Stimulated activated CD8-positive, alpha-beta memory T cell treated with anti-CD3 and anti-CD28 coated beads, Interleukin-4, amount 100 ng/mL, for 4 hours (primary cell): ENCODE measurements around the gene KLHL3.

ENCODE experiments used
- DNase-seq, 2 donors: peaks; one replicate each; pipeline ENCODE4 v3.0.0-alpha.2; 2020; ENCODE audit warnings: low read depth in 2 of 2, low spot score in 1 of 2

KLHL3 gene

DNA sequence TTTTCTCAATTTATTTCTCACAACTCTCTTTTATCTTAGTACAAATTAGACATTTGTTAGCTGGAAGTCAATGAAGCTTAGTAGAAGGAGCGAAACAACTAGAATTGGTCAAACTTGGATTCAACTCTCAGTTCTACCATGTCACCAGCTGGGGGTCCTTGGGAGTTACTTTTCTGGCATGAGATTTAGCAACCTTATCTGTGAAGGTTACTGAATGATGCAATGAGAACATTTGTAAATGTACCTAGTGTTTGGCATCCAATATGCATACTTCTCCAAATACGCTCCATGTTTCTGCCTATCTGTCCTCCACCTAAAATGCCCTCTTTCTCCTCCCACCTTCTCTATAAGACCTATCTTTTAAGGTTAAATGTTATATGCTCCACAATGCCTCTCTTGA is 12.0 kb upstream of the KLHL3 start:
- no peak for DNase-seq

DNA sequence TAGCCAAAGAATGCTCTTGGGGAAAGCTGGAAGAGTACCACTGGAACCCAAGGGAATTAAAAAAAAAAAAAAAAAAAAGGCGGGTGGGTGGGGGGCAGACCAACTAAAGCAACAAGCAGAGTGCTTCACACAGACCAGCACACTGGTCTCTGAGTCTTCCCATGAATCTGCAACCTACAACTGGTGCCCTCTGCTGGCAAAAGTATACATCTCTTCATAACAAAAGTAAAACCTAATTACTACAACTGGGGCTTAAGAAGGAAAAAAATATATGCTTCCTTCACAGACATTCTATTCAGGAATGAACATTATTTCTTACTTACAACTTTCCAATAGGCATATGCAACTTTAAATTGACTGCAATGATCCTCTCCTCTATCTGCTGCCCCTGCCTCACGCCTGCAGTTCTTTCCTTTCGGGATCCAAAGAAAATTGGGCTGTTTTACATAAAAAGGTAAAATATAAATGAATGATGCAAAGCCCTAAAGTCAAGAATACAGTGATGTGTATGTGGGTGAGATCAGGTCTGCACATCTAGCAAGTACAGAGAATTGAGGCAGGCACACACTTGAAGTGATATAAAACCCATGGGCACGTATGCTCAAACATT is 7.2 kb upstream of the KLHL3 start:
- DNase-seq: peak in 1 of 2 donors; percentile 18

DNA sequence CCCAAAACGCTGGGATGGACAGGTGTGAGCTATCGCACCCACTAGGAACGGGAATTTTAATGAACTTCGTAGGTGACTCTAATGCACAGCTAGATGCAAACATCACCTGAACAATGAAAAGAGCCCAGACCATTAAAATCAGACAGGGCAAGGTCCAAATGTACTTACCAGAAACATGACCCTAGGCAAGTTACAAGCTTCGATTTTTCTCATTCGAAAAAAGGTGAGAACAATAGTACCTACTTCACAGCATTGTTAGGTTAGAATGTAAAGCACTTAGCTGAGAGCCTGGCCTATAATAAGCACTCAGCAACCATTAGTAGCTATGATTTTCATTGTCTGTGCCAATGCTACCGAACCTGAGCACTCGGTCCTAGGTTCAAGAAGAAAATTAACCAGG is 5.8 kb upstream of the KLHL3 start:
- DNase-seq: no peak

DNA sequence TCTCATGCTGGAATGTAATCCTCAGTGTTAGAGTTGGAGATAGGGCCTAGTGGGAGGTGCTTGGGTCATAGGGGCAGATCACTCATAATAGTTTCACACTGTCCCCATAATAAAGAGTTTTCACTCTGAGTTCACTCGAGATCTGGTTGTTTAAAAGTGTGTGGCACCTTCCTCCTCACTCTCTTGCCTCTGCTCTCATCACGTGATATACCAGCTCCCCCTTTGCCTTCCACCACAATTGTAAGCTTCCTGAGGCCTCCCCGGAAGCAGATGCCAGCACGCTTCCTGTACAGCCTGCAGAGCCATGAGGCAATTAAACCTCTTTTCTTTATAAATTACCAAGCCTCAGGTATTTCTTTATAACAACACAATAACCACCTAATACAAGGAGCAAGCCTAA is 3.8 kb upstream of the KLHL3 start:
- DNase-seq: no peak

DNA sequence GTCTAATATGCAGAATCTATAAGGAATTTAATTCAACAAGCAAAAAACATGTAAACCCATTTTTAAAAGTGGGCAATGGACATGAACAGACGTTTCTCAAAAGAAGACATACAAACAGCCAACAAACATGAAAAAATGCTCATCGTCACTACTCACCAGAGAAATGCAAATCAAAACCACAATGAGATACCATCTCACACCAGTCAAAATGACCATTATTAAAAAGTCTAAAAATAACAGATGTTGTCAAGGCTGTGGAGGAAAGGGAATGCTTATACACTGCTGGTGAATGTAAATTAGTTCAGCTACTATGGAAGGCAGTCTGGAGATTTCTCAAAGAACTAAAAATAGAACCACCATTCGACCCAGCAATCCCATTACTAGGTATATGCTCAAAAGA is 3.1 kb upstream of the KLHL3 start:
- DNase-seq: no peak

DNA sequence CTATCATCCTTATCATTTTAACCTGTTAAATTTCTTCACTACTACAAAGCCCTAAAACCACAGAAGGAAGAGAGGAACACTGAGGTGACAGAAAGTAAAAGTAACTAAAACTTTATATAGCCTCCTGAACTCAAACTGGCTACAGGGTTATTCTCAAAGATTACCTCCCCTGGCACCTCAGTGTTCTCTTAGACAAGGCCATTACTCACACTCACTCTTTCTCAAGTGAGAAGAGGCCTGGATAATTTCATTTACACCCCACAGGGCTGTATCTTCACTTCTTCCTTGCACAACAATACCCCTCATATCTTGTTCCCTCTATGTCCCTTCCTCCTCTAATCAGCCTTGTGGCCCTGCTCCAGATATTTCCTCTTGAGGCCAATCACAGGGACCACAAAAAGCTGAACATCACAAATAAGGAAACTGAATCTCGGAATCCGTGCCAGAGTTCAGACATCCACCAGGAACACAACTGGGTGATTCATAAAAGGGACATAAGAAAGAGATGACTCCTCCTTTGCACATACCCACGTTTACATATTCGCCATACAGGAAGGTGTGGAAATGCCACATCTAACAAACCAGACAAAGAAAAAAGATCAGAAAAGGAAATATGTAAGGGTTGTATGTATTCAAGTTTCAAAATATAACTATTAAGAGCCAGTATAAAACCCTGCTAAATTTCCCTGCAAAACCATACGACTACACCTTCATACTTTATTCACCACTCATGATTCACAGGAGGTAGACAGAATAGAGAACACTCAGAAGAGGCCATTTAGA is 1.7 kb upstream of the KLHL3 start:
- no peak for DNase-seq

DNA sequence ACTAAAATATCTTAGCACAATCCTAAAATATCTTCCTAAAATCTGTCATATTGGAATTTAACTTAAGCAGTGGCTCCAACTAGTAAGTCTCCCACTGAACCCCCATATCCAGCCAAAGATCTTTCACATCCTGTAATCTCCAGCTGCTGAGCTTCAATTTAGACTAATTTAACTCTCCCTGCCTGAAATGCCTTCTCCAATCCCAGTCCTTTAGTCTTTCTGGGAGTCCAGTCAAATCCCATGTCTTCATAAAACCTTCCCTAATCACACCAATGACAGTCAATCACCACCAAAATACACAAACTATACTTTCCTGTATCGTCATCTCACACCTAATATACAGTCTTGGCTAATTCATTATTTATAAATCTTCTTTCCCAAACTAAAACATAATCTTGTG is 607 bp upstream of the KLHL3 start:
- no peak for DNase-seq

DNA sequence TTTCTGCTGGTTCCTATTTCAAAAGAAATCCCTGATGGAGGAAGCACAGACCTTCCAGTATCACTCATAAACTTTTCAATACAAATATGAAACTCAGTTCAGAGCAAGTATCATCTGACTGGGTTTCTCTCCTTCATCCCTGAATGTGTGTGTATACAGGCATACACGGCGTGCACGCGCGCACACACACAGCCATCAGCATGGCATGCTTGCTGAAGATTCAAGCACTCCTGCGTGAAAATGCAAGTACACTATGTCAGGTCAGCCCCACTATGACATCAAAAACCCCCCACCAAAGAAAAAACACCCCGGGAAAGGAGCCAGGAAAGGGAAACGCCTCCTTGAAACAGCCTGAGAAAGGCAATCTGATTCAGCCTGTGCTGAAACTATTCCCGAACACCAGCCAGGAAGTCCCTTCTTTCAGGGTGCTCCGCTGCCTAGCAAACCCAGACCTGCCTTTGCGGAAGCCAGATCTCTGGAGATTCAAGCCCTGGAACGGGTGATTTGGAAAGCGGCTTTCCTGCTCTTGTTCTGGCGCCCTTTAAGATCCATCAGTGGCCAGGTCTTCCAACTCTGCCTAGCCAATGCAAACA is 831 bp downstream of the KLHL3 start:
- DNase-seq: no peak

DNA sequence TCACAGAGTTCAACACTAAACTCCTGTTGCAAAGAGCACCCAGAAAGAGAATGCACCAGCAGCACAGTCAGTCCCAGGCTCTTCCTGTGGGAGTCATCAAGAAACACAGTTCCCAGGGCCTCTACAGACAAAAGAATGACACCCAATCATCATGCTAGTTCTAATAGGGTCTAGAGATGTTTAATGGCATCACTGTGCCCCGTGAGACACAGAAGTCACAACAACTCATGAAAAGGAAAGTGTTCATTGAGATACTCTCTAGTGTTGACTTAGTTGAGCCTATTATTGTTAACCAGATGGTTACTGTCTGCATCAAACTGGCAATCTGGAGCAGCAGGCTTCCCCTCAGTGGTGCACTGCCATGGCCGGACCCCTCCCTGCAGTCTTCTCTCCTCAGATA is 1.6 kb downstream of the KLHL3 start:
- DNase-seq: no peak

DNA sequence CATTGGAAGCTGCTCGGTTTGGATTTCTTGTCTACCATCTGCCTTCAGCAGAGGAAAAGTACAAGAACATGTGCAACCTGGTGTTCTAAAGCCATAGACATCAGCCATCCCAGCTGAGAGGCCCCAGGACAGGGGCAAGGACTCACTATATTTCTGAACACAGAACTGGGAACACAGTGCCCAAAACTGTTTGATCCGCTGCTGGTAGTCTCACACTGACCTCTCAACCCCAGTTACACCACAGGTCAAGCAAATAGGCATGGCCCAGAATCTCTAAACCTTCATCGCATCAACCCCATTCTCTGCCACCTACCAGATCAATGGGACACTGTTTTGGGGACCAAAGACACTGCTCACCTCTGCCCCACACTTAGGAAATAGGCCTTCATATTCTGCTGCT is 2.0 kb downstream of the KLHL3 start:
- no peak for DNase-seq

DNA sequence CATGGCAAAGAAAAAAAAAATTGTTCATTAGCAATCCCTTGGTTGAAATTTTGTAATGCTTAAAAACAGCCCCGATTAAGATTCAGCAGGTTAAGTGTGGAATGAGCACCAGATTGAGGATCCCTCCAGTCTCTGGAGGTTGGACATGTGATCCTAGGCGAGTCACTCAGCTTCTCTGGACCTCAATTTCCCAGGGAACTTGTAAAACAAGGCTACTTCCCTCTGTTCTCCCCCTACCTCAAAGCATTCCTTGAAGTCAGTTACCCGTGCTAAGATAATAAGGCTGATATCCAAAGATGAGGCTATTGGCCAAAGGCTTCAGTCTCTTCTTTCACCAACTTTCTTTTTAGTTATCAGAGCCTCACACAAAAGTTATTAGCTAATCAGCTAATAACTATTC is 2.9 kb downstream of the KLHL3 start:
- DNase-seq: no peak

DNA sequence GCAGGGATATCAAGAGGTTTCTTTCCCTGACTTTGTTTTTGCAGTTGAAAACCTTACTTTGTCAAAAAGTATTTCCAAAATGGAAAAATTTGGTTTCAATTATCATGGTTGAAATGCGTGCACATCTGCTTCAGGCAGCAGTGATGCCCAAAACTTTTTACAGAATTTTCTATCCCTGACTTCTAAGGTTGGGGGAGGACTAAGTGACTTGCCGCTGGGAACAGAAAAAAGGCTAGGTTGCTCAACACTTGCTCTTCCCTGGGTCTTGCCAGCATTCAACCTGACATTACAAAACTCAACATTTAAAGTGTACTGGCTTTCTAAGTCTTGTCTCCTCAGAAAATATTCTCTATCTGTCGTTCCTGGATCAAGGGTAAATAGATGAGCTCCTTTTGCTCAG is 4.7 kb downstream of the KLHL3 start:
- no peak for DNase-seq

DNA sequence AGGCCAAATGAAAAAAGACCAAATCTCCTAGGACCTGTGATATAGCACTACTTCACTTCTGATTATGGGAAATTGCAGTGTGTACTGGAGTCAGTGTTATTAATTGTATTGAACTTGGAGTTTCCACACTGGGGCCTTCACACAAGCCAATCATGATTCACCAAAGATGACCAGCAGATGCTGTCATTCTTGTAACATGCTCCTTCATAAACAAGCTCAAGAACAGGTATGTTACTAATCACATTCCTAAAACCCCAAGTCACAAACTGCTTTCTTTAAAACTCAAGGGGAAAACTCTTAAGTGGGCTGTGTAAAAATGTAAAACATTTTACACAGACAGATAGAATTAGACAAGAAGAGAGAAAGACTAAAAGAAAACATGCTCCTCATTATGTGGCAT is 5.6 kb downstream of the KLHL3 start:
- DNase-seq: no peak

DNA sequence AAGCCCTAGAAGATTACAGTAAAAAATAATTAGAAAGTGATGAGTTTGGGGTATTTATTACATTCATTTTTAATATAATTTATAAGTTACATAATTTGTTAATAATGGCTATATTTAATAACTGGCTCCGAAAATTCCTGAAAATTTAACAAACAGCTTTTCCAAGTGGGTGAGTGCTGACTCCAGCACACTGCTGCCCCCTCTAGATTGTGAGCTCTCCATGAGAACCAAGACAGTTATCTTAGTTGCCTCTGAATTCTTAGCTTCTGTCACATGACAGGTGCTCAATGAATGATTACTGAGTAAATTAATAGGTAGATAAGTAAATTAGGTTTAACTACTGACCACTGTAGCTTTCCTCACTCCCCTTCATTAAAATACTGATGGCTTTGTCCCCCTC is 7.8 kb downstream of the KLHL3 start:
- no peak for DNase-seq

DNA sequence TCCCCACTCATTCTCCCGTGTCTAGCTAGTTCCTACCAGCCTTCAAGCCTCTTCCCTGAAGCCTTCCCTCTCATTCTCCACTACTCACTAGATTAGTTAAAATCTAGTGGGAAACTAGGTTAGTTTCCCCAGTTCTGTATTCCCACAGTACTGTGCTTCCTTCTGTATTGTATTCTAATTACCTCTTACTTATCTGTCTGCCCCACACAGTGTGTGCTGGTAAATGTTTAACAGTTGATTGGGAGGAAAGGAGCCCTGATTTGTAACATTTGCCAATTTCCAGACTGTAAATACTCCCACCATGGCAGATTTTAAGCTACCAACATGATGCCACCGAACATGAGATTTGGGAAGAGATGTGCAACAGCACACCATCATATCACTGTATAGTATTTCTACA is 8.3 kb downstream of the KLHL3 start:
- DNase-seq: no peak

DNA sequence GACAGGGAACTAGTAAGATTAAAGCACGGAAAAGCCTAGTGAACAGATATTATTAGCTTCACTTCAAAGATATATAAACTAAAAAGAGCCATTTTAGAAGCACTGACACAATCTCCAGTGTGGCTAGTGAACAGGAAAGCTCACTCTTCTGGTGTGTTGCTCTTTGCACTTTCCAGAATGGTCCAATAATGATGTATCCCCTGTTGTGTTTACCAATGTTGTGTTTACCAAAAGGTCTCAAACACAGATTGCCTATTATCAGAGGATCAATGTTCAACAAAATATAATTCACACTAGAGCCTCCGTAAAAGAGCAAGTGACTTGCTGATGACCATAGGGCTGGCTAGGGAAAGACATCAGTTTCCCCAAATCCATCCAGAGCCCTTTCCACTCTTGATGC is 11.6 kb downstream of the KLHL3 start:
- DNase-seq: no peak

DNA sequence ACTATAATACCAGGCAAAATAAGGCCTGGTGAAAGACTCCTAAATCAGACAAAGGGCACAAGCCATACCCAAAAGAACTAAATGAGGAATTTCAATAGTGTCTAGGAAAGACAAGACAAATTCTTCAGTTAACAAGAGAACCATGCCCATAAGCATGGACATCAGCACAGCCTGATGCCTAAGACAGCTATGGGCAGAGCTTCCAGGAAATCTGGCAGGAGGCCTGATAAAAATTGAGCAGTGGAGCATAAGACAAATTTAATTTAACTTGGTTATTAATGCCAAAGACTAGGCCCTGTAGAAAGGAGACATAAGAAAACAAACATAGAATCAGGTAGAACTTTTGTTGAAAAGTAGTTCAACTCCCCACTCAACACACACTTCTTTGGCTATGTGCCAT is 17.3 kb downstream of the KLHL3 start:
- DNase-seq: no peak

DNA sequence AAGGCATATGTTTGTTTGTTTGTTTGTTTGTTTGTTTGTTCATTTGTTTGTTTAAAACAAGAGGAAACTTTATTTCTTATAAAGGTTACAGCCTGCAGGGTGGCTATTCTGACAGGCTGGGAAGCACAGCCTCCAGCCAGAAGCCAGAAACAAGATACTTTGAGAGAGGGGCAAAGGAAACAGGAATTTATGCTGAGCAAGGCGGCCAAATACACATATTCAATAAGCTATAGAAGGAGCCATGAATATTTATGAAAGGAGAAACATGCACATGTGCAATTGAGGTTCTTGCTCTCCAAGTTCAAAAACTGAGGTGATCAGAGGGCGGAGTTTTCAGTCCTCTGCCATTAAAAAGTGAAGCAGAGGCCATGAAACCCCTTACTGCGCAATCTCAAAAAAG is 19.6 kb downstream of the KLHL3 start:
- DNase-seq: no peak

DNA sequence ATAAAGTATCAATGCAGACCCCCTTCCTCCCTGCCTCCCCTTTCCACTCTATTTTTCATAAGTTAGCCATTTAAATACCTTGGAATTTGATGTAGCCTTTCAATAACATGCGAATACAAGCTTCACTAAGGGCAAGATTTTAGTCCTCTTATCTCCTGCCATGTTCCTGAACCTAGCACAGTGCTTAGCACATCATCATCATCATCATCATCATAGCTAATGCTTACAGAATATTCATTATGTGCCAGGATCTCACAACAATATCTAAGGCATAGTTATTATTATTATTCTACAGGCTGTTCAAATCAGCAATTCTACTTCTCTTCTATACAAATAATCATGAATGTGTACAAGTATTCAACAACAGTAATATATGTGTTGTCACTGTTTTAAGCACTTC is 20.4 kb downstream of the KLHL3 start:
- no peak for DNase-seq

DNA sequence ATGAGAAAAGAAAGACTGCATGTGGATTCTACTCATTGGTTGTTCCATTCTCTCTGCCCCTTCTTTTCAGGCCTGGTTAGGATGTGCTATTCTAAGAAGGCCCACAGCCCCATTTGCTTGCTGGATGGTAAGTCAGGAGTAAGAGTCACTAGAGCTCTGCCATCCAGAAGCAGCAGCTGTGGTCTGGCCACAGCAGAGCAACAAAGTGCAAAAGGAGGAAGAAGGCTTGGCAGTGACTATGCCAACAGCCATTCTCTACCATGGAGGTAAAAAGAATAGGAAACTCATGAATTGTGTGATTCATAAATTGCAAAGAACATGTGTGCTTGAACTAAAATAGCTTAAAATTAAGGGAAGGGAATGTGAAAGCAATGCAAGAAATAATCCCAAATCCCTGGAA is 20.9 kb downstream of the KLHL3 start:
- DNase-seq: no peak

DNA sequence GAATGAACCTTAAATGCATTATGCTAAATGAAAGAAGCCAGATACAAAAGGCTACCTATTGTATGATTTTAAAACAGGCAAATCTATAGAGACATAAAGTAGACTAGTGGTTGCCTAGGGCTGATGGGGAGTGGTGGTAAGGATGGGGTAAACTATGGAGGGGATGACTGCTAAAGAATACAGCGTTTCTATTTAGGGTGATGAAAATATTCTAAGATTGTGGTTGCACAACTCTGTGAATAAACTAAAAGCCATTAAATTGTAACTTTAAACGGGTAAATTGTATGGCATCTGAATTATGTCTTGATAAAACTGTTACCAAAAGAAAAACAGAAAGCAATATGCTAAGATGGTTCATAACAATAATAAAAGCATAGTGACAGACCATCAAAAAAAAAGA is 21.4 kb downstream of the KLHL3 start:
- no peak for DNase-seq

DNA sequence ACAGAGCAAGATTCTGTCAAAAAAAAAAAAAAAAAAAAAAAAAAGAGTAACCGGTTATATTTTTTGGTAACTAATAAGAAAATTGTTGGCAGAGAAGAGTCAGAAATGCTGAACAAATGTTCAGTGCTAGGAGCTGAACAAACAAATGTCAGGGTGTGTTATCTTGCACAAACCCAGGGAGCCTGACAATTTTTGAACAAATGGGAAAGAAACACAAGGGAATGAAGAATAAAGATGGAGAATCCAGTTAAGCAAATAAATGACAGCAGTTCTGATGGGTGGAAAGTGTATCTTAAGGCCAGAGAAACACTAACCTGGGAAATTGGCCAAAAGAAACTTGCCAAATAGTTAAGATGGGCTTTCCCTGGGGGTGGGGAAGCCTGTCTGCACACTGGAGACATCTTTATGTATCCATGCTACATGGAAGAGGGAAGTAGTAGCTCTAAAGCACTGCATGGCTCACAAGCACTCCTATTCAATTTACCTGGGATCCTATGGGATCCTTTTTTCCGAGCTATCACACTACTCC is 23.7 kb downstream of the KLHL3 start:
- no peak for DNase-seq

DNA sequence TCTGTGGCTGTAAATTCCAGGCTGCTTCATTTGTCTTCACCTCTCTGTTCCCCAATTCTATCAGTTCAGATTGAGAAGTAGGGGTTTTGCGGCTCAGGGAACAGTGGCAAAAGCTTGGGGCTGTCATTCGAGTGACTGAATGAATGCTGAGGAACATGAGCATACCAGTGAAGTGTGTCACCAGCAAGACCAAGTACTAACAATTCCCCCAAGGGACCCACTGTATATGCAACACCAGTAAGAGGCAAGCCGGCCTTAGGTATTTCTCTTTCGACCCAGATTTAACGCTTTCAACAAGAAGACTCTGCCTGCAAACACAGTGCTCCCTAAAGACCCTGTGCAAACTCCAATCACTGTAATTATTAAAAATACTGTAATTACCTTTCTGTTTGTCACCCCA is 25.8 kb downstream of the KLHL3 start:
- no peak for DNase-seq
